Fibroblast of peridontal ligament (primary cell): ENCODE results near the gene NPY2R.

Experiments used
- DNase-seq: peaks from one replicate; pipeline ENCODE4 v3.0.0-alpha.2; 2010; ENCODE audit errors: extremely low read depth

Gene NPY2R

GRCh38 chr4:155208258-155209054 is at the start of gene NPY2R:
NPY2R (plus strand) TSS chr4:155208636; CDS start chr4:155213940, 5,304 bp downstream.
- DNase-seq = no peak

- DNase-seq = no peak
These were observed 47.1 kb upstream of the NPY2R start for GRCh38 chr4:155161357-155161756.

- DNase-seq = no peak
These were observed 43.7 kb upstream of the NPY2R start for GRCh38 chr4:155164718-155165117.

- no peak for DNase-seq
These were observed 37.9 kb upstream of the NPY2R start for GRCh38 chr4:155170569-155170968.

GRCh38 chr4:155173371-155173770 is 35.1 kb upstream of the NPY2R start:
- no peak for DNase-seq

GRCh38 chr4:155174668-155175067 is 33.8 kb upstream of the NPY2R start:
- no peak for DNase-seq

- no peak for DNase-seq
These were observed 29.2 kb upstream of the NPY2R start for GRCh38 chr4:155179216-155179615.

- no peak for DNase-seq
These were observed 21.5 kb upstream of the NPY2R start for GRCh38 chr4:155186972-155187371.

GRCh38 chr4:155187989-155188388 is 20.4 kb upstream of the NPY2R start:
- no peak for DNase-seq

GRCh38 chr4:155190099-155190498 is 18.3 kb upstream of the NPY2R start:
- DNase-seq = no peak

- DNase-seq = no peak
These were observed 10.7 kb upstream of the NPY2R start for GRCh38 chr4:155197757-155198156.

- no peak for DNase-seq
These were observed 740 bp upstream of the NPY2R start for GRCh38 chr4:155207534-155208257.

GRCh38 chr4:155220025-155220424 is 11.6 kb downstream of the NPY2R start:
- DNase-seq = no peak

- no peak for DNase-seq
These were observed 18.7 kb downstream of the NPY2R start for GRCh38 chr4:155227131-155227530.

- no peak for DNase-seq
These were observed 20.3 kb downstream of the NPY2R start for GRCh38 chr4:155228713-155229112.

- no peak for DNase-seq
These were observed 24.0 kb downstream of the NPY2R start for GRCh38 chr4:155232432-155232831.

GRCh38 chr4:155234206-155234605 is 25.8 kb downstream of the NPY2R start:
- DNase-seq = no peak

- DNase-seq = no peak
These were observed 29.1 kb downstream of the NPY2R start for GRCh38 chr4:155237567-155237966.

GRCh38 chr4:155241225-155241624 is 32.8 kb downstream of the NPY2R start:
- no peak for DNase-seq

GRCh38 chr4:155241664-155242063 is 33.2 kb downstream of the NPY2R start:
- no peak for DNase-seq

- no peak for DNase-seq
These were observed 36.7 kb downstream of the NPY2R start for GRCh38 chr4:155245105-155245504.

GRCh38 chr4:155248002-155248896 is 39.8 kb downstream of the NPY2R start:
- no peak for DNase-seq
